GM19239 (cell line): Measurements from ENCODE around the gene ANKRD34A.
A peak's percentile ranks its signal among the peaks of the same experiment; 100 is the strongest.
"Not testable (repeated sequence)": the region's sequence is repeated elsewhere in the genome, so short reads cannot be mapped to it uniquely, and the experiment has no call there.

Experiments
- DNase-seq: peaks from one replicate; pipeline ENCODE4 v3.0.0; 2011; ENCODE audit warnings: low spot score; ENCODE audit not compliant: insufficient read length
- FAIRE-seq: peaks from 2 replicates; lab custom pipeline; 2011; peaks lifted over from hg19 to GRCh38; lab: Jason Lieb, UNC

Gene ANKRD34A

DNA sequence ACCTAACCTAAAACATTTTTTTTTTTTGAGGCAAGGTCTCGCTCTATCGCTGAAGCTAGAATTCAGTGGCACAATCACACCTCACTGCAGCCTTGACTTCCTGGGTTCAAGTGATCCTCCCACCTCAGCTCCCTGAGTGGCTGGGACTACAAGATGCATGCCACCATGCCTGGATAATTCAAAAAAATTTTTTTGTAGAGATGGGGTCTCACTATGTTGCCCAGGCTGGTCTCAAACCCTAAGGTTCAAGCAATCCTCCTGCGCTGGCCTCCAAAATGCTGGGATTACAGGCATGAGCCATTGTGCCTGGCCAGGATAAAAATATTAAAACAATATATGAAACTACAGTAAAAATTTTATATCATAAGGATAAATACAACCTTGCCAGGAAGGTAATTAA, 11.5 kb downstream of the ANKRD34A start:
- no peak for FAIRE-seq
- DNase-seq: no peak

- FAIRE-seq (no peak), DNase-seq (no peak)
Observed at GRCh38 chr1:145951526-145951925, 12.8 kb downstream of the ANKRD34A start.

DNA sequence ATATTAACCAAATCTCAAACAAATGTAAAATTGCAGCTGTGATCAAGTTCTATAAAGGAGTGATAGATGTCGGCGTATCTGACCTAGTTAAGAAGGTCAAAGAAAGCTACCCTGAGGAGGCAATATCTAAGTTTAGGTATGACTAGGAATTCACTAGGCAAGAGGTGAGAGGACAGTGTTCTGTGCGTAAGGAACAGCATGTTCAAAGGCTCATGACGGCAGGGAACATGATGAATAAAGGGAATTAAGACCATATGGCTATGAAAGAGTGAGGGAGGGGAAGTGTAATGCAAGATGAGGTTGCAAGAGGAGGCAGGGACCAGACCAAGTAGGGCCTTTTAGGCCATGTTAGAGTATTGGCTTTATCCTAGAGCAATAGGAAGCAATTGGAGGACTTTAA, 15.2 kb downstream of the ANKRD34A start:
- DNase-seq (no peak), FAIRE-seq (no peak)

- FAIRE-seq (no peak), DNase-seq (no peak)
Observed at GRCh38 chr1:145947551-145947950, 16.8 kb downstream of the ANKRD34A start.

DNA sequence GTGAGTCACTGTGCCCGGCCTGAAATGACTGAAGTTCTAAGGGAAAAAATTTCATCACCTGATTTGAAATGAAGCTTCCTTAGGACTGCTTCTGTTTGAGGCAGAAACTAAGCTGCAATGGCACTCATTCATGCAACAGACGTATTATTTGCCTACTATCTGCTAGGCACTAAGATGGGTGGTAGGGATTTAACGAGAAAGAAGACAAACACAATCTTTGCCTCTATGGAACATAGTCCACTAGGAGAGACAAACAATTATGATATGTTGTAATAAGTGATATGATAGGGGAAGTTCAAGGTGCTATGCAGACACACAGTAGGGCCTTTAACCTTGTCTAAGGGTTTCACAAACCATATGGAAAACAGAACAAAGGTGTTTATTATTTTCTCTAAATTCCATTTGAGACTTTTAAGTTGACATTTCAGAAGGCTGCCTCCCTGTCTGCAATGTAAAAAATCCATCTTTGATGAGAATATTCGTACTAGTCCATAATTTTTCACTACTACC, 17.8 kb downstream of the ANKRD34A start:
- DNase-seq (no peak), FAIRE-seq (no peak)

DNA sequence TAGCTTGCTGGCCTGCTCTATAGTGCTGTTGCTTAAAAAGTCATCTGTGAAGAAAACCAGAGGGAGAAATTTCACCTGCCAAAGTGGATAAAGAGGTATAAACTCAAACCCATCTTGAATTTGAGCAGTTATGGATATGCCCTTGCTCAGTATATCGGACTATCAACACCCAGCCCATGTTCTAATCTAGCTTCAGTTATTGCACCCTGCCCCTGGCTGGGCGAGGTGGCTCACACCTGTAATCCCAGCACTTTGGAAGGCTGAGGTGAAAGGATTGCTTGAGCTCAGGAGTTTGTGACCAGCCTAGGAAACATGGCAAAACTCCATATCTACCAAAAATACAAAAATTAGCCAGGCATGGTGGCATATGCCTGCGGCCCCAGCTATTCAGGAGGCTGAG, 19.8 kb downstream of the ANKRD34A start:
- no peak for DNase-seq
- no peak for FAIRE-seq

GRCh38 chr1:145942871-145943270, 21.5 kb downstream of the ANKRD34A start:
- DNase-seq (no peak), FAIRE-seq (no peak)

- no peak for DNase-seq
- FAIRE-seq: no peak
Observed at GRCh38 chr1:145942405-145942804, 22.0 kb downstream of the ANKRD34A start.

- DNase-seq (no peak), FAIRE-seq (no peak)
Observed at GRCh38 chr1:145937436-145937835, 26.9 kb downstream of the ANKRD34A start.

DNA sequence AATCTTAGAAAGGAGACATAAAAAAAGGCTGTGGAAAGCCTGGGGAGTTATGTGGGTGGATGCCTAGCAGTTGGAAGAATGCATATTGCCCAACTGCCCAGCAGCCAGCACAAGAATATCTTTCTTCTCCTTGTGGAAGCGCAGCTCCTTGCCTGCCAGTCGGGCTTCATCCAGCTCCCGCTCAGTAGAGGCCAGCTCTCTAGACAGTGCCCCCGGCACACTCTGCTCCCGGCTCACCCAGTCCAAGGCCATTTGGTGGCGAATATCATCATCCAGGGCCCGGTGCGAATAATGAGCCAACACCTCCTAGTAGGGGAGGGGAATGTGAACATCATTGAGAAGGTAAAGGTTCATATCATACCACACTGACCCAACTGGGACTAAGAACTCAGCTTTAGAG, 28.1 kb downstream of the ANKRD34A start:
- no peak for FAIRE-seq
- DNase-seq: no peak

DNA sequence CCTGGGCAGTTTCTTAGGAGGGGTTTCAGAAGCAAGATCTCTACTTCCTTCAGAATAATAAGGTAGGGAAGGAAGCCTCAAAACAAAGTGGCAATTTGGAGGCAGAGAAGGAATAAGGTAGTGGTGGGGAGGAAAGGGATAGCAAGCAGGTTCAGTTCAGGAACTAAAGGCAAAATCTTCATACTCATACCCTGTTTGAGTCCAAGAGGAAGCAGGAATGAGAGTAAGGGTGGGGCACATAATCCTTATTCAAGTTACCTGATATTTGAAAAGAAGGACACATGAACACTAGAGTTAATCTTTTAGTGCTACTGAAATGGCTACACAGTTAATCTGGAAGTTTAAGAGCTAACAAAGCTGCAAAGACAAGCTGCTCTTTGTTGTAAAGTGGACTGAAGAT, 28.7 kb downstream of the ANKRD34A start:
- FAIRE-seq (no peak), DNase-seq (no peak)

- not testable (repeated sequence) for DNase-seq
- FAIRE-seq: peak; percentile 37
Observed at GRCh38 chr1:145932522-145933009, 31.8 kb downstream of the ANKRD34A start.

GRCh38 chr1:145927916-145928643, 36.3 kb downstream of the ANKRD34A start:
- FAIRE-seq (no peak), DNase-seq (no peak)

DNA sequence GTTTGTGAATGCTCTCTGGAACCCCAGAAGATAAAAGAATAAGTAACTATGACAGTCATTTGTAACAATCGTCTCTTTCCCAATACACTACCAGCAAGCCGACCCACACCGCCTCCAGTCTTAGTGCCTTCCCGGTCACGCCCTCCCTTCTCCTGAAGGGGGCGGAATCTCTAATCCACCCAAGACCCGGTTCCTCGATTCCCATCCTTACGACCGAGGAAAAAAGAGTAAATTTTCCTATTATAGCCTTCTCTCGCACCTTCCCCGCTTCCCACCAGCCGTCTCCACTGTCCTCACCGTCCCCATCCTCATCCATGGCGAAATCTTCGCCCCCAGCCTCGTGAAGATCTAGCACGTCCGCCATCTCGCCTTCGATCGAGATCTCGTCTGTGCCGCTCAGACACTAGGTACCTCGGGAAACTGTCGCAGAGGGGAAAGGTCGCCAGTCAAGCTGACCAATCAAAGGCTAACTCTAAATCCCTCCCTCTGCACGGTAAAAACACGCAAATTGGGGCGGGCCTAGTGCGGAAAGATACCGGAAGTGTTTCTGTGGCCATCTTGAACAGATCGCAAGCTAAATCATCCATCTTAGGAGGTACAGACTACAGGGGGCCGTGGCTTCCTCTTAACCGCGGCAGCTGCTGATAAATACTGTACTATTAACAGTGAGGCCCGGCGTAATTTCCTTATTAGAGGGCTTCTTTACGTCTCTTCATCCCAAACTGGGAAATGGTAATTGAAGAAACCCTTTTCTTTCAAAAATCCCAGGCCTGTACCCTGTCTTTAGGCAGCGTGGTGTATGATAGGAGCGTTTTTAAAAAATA, 37.1 kb downstream of the ANKRD34A start, which contains the start of gene RBM8A:
TSS of gene RBM8A (minus strand) at position 422 of the 824 bp plus-strand sequence. CDS start at position 364, 58 bp downstream.
- FAIRE-seq (peak; percentile 96), DNase-seq (peak; percentile 69)

GRCh38 chr1:145926686-145927062, 37.7 kb downstream of the ANKRD34A start:
- FAIRE-seq (no peak), DNase-seq (no peak)

GRCh38 chr1:145922266-145922665, 42.1 kb downstream of the ANKRD34A start:
- FAIRE-seq (no peak), DNase-seq (no peak)

DNA sequence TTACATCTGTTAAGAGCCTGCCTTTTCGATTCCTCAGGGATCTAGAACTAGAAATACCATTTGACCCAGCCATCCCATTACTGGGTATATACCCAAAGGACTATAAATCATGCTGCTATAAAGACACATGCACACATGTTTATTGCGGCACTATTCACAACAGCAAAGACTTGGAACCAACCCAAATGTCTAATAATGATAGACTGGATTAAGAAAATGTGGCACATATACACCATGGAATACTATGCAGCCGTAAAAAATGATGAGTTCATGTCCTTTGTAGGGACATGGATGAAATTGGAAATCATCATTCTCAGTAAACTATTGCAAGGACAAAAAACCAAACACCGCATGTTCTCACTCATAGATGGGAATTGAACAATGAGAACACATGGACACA, 44.1 kb downstream of the ANKRD34A start:
- not testable (repeated sequence) for FAIRE-seq, DNase-seq

GRCh38 chr1:145918992-145919939, 45.1 kb downstream of the ANKRD34A start:
- FAIRE-seq (peak; percentile 57), DNase-seq (no peak)

DNA sequence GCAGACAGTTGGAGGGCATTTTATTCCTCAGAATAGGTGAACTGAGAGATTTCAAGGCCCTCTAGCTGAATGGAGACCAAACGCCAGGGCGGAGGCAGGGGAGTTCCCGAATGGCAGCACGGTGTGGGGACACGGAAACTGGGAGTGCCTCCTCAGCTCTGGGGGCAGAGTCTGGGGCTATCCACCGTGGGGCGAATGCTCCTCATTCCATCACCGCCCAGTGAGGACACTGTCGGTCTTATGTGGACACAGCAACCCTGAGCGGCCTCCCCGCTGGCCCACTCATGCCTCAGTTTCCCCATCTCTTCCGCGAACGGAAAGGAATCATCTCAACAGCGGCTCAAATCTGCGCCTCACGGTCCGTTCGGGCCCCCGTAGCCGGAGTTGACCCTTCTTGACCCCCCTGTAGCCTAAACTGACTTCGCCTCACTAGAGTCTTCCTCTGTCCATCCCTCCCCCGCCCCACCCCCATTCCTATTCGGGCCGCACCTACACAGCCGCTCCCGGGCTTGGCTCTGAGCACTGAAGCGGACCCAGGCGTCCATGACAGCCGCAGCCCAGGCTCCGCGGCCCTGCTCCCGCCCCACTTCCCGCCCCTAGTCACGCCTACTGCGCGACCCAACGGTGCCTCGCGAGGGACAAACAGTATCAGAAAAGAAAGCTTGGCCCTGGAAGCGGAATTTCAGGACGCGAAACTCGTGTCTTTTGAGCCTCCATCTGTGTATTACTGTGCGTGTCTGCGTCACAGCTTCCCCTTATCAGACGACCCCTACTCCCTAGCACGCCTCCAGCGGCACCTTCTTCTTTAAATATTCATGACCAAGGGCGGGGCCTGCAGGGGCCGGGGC, 46.0 kb downstream of the ANKRD34A start, which contains the start of gene PEX11B:
TSS of gene PEX11B (minus strand) at position 574 of the 848 bp plus-strand sequence. CDS start at position 545, 29 bp downstream.
- FAIRE-seq (peak; percentile 86), DNase-seq (peak; percentile 67)
